Prostate gland (tissue), 2 donors: ENCODE measurements around the gene GADD45A. TPM values are rescaled to one million over a fixed set of nuclear protein-coding genes. Genes with fewer than 3 reads are reported as not detected.

ENCODE experiments used
- DNase-seq: peaks from one replicate; pipeline ENCODE4 v3.0.0-alpha.2; 2019; ENCODE audit warnings: low spot score
- H3K27ac ChIP-seq, 2 donors: fragments of 200-600 bp; sonication (generic); 2 replicates each; pipeline ENCODE4 v1.5.1; 2017 to 2019
- H3K27me3 ChIP-seq: fragments of 200-600 bp; sonication (generic); replicated peaks from 2 replicates; pipeline ENCODE4 v1.5.1; 2019; ENCODE audit not compliant: insufficient read depth
- H3K36me3 ChIP-seq, 2 donors: fragments of 200-600 bp; sonication (generic); 1 replicate in 1 of 2; 2 replicates in 1 of 2; pipeline versions ENCODE4 v1.5.1 to v1.8.1; 2017 to 2019
- H3K4me1 ChIP-seq: fragments of 200-600 bp; sonication (generic); replicated peaks from 2 replicates; pipeline ENCODE4 v1.5.1; 2019
- H3K4me3 ChIP-seq, 2 donors: fragments of 200-600 bp; sonication (generic); 2 replicates each; pipeline ENCODE4 v1.5.1; 2017 to 2019
- H3K9me3 ChIP-seq: fragments of 200-600 bp; sonication (generic); 2 replicates; pipeline ENCODE4 v1.5.1; 2017
- CTCF ChIP-seq, 4 experiments: fragments of 200-600 bp in 2 of 4; fragments of 450-650 bp in 2 of 4; sonication (generic) in 2 of 4; IDR thresholded peaks; 1 replicate in 3 of 4; 2 replicates in 1 of 4; pipeline ENCODE4 v1.5.1; 2016 to 2019; ENCODE audit warnings: antibody characterized with exemption in 4 of 4, mild to moderate bottlenecking in 2 of 4, moderate library complexity in 2 of 4
- POLR2A ChIP-seq: fragments of 450-650 bp; IDR thresholded peaks from one replicate; pipeline ENCODE4 v1.6.1; 2016; ENCODE audit warnings: antibody characterized with exemption, mild to moderate bottlenecking
- POLR2AphosphoS5 ChIP-seq: sonication (generic); formaldehyde crosslinking; IDR thresholded peaks from one replicate; pipeline ENCODE4 v1.6.1; 2017; ENCODE audit warnings: antibody characterized with exemption
- whole genome bisulfite sequencing: methylation state at CpG from one replicate; pipeline ENCODE4 v1.1.5; 2018; 5-methylcytosine and 5-hydroxymethylcytosine counted together
- intact Hi-C: fragments of 100-400 bp; cut with DNase I; formaldehyde crosslinking; loops from one replicate; pipeline ENCODE4 v1.14.2; 2022
- total RNA-seq, 2 donors: library from RNA; depleted of rRNA; stranded (reverse); fragments of >200 nt; gene quantifications; one replicate each; pipeline ENCODE4 v1.1.0, GENCODE V29; 2016

Gene GADD45A
- total RNA-seq, result 10 to 100 TPM; 28.9 to 43.9 TPM

GRCh38 chr1:67685067-67685557, at the start of gene GADD45A:
GADD45A (plus strand) TSS chr1:67685201; CDS start chr1:67685495, 294 bp downstream.
- H3K36me3 ChIP-seq, result no peaks in the 10 kb centered on the region
- H3K27ac ChIP-seq, result peak within 1 kb of the TSS; percentile 84 to 91
- WGBS, result under 1% methylated on average over 34 of the region's 39 CpGs
- intact Hi-C loops, result loop anchor here (5.0 to 10.0 kb wide), 4 partner anchors 67 to 150 kb away; partner anchors contain the start of gene GNG12
- peak within 1 kb of the TSS; percentile 70 to 71 for H3K4me3 ChIP-seq
- H3K27me3 ChIP-seq, result no peaks in the 10 kb centered on the region
- peak in 2 of 4 experiments; percentile 24 to 27 for TF ChIP-seq CTCF (IDR thresholded peaks at IDR 0.05)
- TF ChIP-seq POLR2A, result peak; percentile 100
- peak; percentile 100 for TF ChIP-seq POLR2AphosphoS5
- peak; percentile 99 for DNase-seq
- no peaks in the 10 kb centered on the region for H3K4me1 ChIP-seq
- no peaks in the 10 kb centered on the region for H3K9me3 ChIP-seq

- Histone ChIP-seq H3K4me1 (no peaks in the 10 kb centered on the region), H3K9me3 (no peaks in the 10 kb centered on the region), H3K36me3 (no peaks in the 10 kb centered on the region), H3K4me3 (no peak overlapping the region), H3K27ac (no peak overlapping the region), H3K27me3 (no peaks in the 10 kb centered on the region)
- no peak for DNase-seq
- TF ChIP-seq POLR2A (no peak), CTCF (IDR thresholded peaks at IDR 0.05) (no peak), POLR2AphosphoS5 (no peak)
- intact Hi-C loops, result no loop called here
Measured at GRCh38 chr1:67636146-67636545, 48.9 kb upstream of the GADD45A start.

GRCh38 chr1:67639361-67639760, 45.6 kb upstream of the GADD45A start:
- Histone ChIP-seq H3K36me3 (no peaks in the 10 kb centered on the region), H3K9me3 (no peaks in the 10 kb centered on the region), H3K27me3 (no peaks in the 10 kb centered on the region), H3K4me3 (no peak overlapping the region), H3K4me1 (no peaks in the 10 kb centered on the region), H3K27ac (no peak overlapping the region)
- 84% methylated on average over 6 of the region's 6 CpGs for WGBS
- intact Hi-C loops, result no loop called here
- no peak for DNase-seq
- TF ChIP-seq POLR2AphosphoS5, result no peak
- TF ChIP-seq CTCF (IDR thresholded peaks at IDR 0.05), result no peak
- no peak for TF ChIP-seq POLR2A

- Histone ChIP-seq H3K36me3 (no peaks in the 10 kb centered on the region), H3K9me3 (no peaks in the 10 kb centered on the region), H3K27me3 (no peaks in the 10 kb centered on the region), H3K27ac (no peak overlapping the region), H3K4me3 (no peak overlapping the region), H3K4me1 (peaks cover 3% of the 10 kb centered on the region)
- TF ChIP-seq POLR2A (no peak), POLR2AphosphoS5 (no peak), CTCF (IDR thresholded peaks at IDR 0.05) (no peak)
- no peak for DNase-seq
- WGBS, result 50% methylated on average over 9 of the region's 9 CpGs
- intact Hi-C loops, result no loop called here
Measured at GRCh38 chr1:67642629-67643028, 42.4 kb upstream of the GADD45A start.

- Histone ChIP-seq H3K27ac (no peak overlapping the region), H3K36me3 (no peaks in the 10 kb centered on the region), H3K27me3 (no peaks in the 10 kb centered on the region), H3K4me3 (no peak overlapping the region), H3K9me3 (no peaks in the 10 kb centered on the region), H3K4me1 (peaks cover 3% of the 10 kb centered on the region)
- intact Hi-C loops, result no loop called here
- no peak for DNase-seq
- TF ChIP-seq CTCF (IDR thresholded peaks at IDR 0.05) (no peak), POLR2AphosphoS5 (no peak), POLR2A (no peak)
- WGBS, result 97% methylated on average over 3 of the region's 3 CpGs
Measured at GRCh38 chr1:67644566-67644965, 40.4 kb upstream of the GADD45A start.
